Trophoblast cell (in vitro differentiated cells and primary cell): ENCODE results near the gene FASTK.

ENCODE experiments used
- DNase-seq, 2 donors: peaks; one replicate each; pipeline ENCODE4 v3.0.0-alpha.2; 2016
- H2AFZ ChIP-seq: 2 replicates; pipeline ENCODE4 v1.6.1; 2013; ENCODE audit warnings: low read length, moderate library complexity, mild to moderate bottlenecking; ENCODE audit not compliant: insufficient read depth, poor library complexity
- H2AK5ac ChIP-seq: 2 replicates; pipeline ENCODE4 v1.6.1; 2013; ENCODE audit warnings: mild to moderate bottlenecking, low read length
- H2BK120ac ChIP-seq: 2 replicates; pipeline ENCODE4 v1.6.1; 2013; ENCODE audit warnings: low read length, mild to moderate bottlenecking, moderate library complexity; ENCODE audit not compliant: insufficient read depth, poor library complexity
- H2BK12ac ChIP-seq: 2 replicates; pipeline ENCODE4 v1.6.1; 2013; ENCODE audit warnings: mild to moderate bottlenecking, low read length, moderate library complexity
- H2BK5ac ChIP-seq: 2 replicates; pipeline ENCODE4 v1.6.1; 2013; ENCODE audit warnings: low read length, low read depth, moderate library complexity, mild to moderate bottlenecking; ENCODE audit not compliant: poor library complexity
- H3K14ac ChIP-seq: 2 replicates; pipeline ENCODE4 v1.6.1; 2013; ENCODE audit warnings: mild to moderate bottlenecking, low read length
- H3K18ac ChIP-seq: 2 replicates; pipeline ENCODE4 v1.6.1; 2013; ENCODE audit warnings: mild to moderate bottlenecking, low read length
- H3K23ac ChIP-seq: 2 replicates; pipeline ENCODE4 v1.6.1; 2013; ENCODE audit warnings: low read length
- H3K27ac ChIP-seq: 2 replicates; pipeline ENCODE4 v1.5.1; 2013; ENCODE audit warnings: low read depth, mild to moderate bottlenecking, inconsistent platforms, low read length, moderate library complexity
- H3K27me3 ChIP-seq: 2 replicates; pipeline ENCODE4 v1.6.1; 2013; ENCODE audit warnings: inconsistent platforms, mild to moderate bottlenecking, low read length, moderate library complexity; ENCODE audit not compliant: insufficient read depth
- H3K36me3 ChIP-seq, 2 experiments: 1 replicate in 1 of 2; 2 replicates in 1 of 2; pipeline ENCODE4 v1.6.1; 2013; ENCODE audit warnings: low read length in 2 of 2, mild to moderate bottlenecking in 2 of 2, moderate library complexity in 1 of 2; ENCODE audit not compliant: insufficient read depth in 2 of 2, control insufficient read depth in 1 of 2
- H3K4ac ChIP-seq: 2 replicates; pipeline ENCODE4 v1.6.1; 2013; ENCODE audit warnings: low read depth, mild to moderate bottlenecking, low read length, moderate library complexity
- H3K4me1 ChIP-seq, 2 experiments: 1 replicate in 1 of 2; 2 replicates in 1 of 2; pipeline ENCODE4 v1.6.1; 2013; ENCODE audit warnings: low read length in 2 of 2, mild to moderate bottlenecking in 2 of 2, moderate library complexity in 1 of 2; ENCODE audit not compliant: insufficient read depth in 2 of 2, control insufficient read depth in 1 of 2
- H3K4me2 ChIP-seq: 2 replicates; pipeline ENCODE4 v1.6.1; 2013; ENCODE audit warnings: inconsistent platforms, mild to moderate bottlenecking, low read length, moderate library complexity
- H3K4me3 ChIP-seq: 2 replicates; pipeline ENCODE4 v1.5.1; 2013; ENCODE audit warnings: mild to moderate bottlenecking, low read depth, low read length, inconsistent platforms
- H3K79me1 ChIP-seq: one replicate; pipeline ENCODE4 v1.6.1; 2013; ENCODE audit warnings: low read length
- H3K79me2 ChIP-seq: 2 replicates; pipeline ENCODE4 v1.6.1; 2013; ENCODE audit warnings: low read length, mild to moderate bottlenecking; ENCODE audit not compliant: control insufficient read depth, insufficient read depth, poor library complexity
- H3K9ac ChIP-seq: 2 replicates; pipeline ENCODE4 v1.6.1; 2013; ENCODE audit warnings: mild to moderate bottlenecking, low read length
- H3K9me3 ChIP-seq: 2 replicates; pipeline ENCODE4 v1.6.1; 2013; ENCODE audit warnings: low read depth, mild to moderate bottlenecking, control low read depth, inconsistent platforms, low read length; ENCODE audit not compliant: insufficient read depth
- H4K12ac ChIP-seq: 2 replicates; pipeline ENCODE4 v1.6.1; 2013; ENCODE audit warnings: low read depth, mild to moderate bottlenecking, low read length, moderate library complexity
- H4K8ac ChIP-seq: 2 replicates; pipeline ENCODE4 v1.6.1; 2013; ENCODE audit warnings: low read depth, mild to moderate bottlenecking, low read length, moderate library complexity
- H4K91ac ChIP-seq: one replicate; pipeline ENCODE4 v1.6.1; 2013; ENCODE audit warnings: low read depth, mild to moderate bottlenecking, low read length, moderate library complexity
- WGBS: extraction: QIAGEN DNeasy Blood & Tissue Kit; methylation state at CpG from one replicate; pipeline ENCODE4 v1.1.7; 2013; ENCODE audit warnings: missing lambda C conversion rate; ENCODE audit not compliant: insufficient read length, insufficient coverage; ENCODE audit errors: extremely low coverage; 5-methylcytosine and 5-hydroxymethylcytosine counted together

Gene FASTK

GRCh38 chr7:151117565-151117964 lies 37.0 kb upstream of the FASTK start:
- no peak overlapping the region for H2AFZ ChIP-seq
- H3K79me2 ChIP-seq = peaks cover 23% of the 10 kb centered on the region
- no peak for DNase-seq
- no peak overlapping the region for H3K23ac ChIP-seq
- H3K27ac ChIP-seq = no peak overlapping the region
- H3K27me3 ChIP-seq = no peaks in the 10 kb centered on the region
- no peak overlapping the region for H3K18ac ChIP-seq
- H4K8ac ChIP-seq = no peak overlapping the region
- H3K4me1 ChIP-seq = peaks cover 23 to 29% of the 10 kb centered on the region in 2 experiments
- H3K9ac ChIP-seq = no peak overlapping the region
- no peak overlapping the region for H3K4me2 ChIP-seq
- peaks cover 23% of the 10 kb centered on the region for H3K79me1 ChIP-seq
- no CpG with 5 or more reads among the region's 12 CpGs for WGBS
- H3K36me3 ChIP-seq = peaks cover 61% of the 10 kb centered on the region in 2 experiments
- H4K91ac ChIP-seq = no peak overlapping the region
- H3K4me3 ChIP-seq = no peak overlapping the region
- no peak overlapping the region for H2BK5ac ChIP-seq
- H3K9me3 ChIP-seq = no peaks in the 10 kb centered on the region
- no peak overlapping the region for H2BK12ac ChIP-seq
- peak overlapping the region; percentile 16 for H3K4ac ChIP-seq
- no peak overlapping the region for H2BK120ac ChIP-seq
- H2AK5ac ChIP-seq = no peak overlapping the region
- H4K12ac ChIP-seq = no peak overlapping the region
- no peak overlapping the region for H3K14ac ChIP-seq

- Histone ChIP-seq H3K23ac (no peak overlapping the region), H3K9ac (no peak overlapping the region), H4K12ac (no peak overlapping the region), H2AK5ac (no peak overlapping the region), H3K79me1 (peaks cover 23% of the 10 kb centered on the region), H3K4me2 (peak overlapping the region; percentile 84), H3K9me3 (no peaks in the 10 kb centered on the region), H2BK5ac (no peak overlapping the region), H3K4me3 (no peak overlapping the region), H3K27me3 (no peaks in the 10 kb centered on the region), H3K27ac (no peak overlapping the region), H3K14ac (peak overlapping the region; percentile 0), H4K8ac (no peak overlapping the region), H3K36me3 (peaks cover 53 to 54% of the 10 kb centered on the region in 2 experiments), H3K4ac (peak overlapping the region; percentile 17), H2AFZ (no peak overlapping the region), H3K18ac (peak overlapping the region; percentile 26), H2BK120ac (no peak overlapping the region), H3K4me1 (peaks cover 23 to 31% of the 10 kb centered on the region in 2 experiments), H2BK12ac (no peak overlapping the region), H4K91ac (no peak overlapping the region), H3K79me2 (peaks cover 23% of the 10 kb centered on the region)
- no peak for DNase-seq
- WGBS = no CpG with 5 or more reads among the region's 27 CpGs
Observed at GRCh38 chr7:151116603-151117440, 36.2 kb upstream of the FASTK start.

- Histone ChIP-seq H2BK5ac (peak overlapping the region; percentile 37), H3K14ac (peak overlapping the region; percentile 36), H2AFZ (no peak overlapping the region), H2BK120ac (peak overlapping the region; percentile 9), H3K18ac (peak overlapping the region; percentile 62), H3K9me3 (no peaks in the 10 kb centered on the region), H4K8ac (peak overlapping the region; percentile 7), H4K12ac (no peak overlapping the region), H3K36me3 (peaks cover 45% of the 10 kb centered on the region in 2 experiments), H2BK12ac (no peak overlapping the region), H3K23ac (no peak overlapping the region), H3K27ac (peak overlapping the region; percentile 100), H3K4me3 (peak overlapping the region; percentile 80), H3K4me1 (peaks cover 26 to 33% of the 10 kb centered on the region in 2 experiments), H4K91ac (peak overlapping the region; percentile 97), H3K79me1 (peaks cover 24% of the 10 kb centered on the region), H2AK5ac (peak overlapping the region; percentile 3), H3K9ac (peak overlapping the region; percentile 87), H3K79me2 (peaks cover 25% of the 10 kb centered on the region), H3K27me3 (no peaks in the 10 kb centered on the region), H3K4me2 (peak overlapping the region; percentile 84), H3K4ac (peak overlapping the region; percentile 17)
- DNase-seq = peak in 1 of 2 donors; percentile 6
- no CpG with 5 or more reads among the region's 14 CpGs for WGBS
Observed at GRCh38 chr7:151115836-151116418, 35.3 kb upstream of the FASTK start.

DNA sequence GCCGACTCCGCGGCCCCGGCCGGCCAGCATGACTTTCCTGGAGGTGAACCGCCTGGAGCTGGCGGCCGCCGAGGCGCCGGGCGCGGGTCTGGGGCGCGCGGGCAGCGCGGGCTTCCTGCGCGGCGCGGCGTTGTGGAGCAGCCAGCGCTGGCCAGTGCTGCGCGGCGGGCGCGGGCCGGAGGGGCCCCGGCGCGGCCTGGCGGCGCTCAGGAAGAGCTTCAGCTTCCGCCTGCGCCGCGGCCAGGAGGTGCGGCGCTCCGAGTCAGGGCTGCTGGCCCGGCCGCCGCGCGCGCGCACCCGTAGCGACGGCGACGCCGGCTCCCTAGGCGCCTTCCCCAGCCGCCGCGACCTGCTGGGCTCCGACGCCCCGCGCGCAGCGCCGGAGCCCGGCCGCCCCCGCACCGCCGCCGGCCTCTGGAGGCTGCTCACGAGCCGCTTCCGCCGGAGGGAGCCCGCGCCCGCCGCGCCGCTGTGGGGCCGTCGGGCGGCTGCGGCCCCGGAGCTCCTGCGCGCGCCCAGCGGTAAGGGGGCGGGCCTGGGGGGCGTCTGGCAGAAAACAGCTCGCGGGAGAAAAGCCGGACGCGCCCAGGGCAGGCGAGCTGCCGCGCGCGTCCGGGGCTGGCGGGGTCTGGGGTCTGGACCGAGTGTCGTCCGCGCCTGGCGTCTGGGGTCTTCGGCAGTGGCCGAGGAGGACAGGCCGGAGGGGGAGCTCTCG lies 34.7 kb upstream of the FASTK start:
- Histone ChIP-seq H3K4me3 (peak overlapping the region; percentile 80), H3K23ac (no peak overlapping the region), H3K18ac (peak overlapping the region; percentile 62), H3K79me2 (peaks cover 25% of the 10 kb centered on the region), H3K27ac (peak overlapping the region; percentile 100), H3K14ac (peak overlapping the region; percentile 36), H4K91ac (peak overlapping the region; percentile 97), H3K4me1 (peaks cover 26 to 33% of the 10 kb centered on the region in 2 experiments), H3K27me3 (no peaks in the 10 kb centered on the region), H3K9ac (peak overlapping the region; percentile 87), H2BK120ac (peak overlapping the region; percentile 9), H3K79me1 (peaks cover 24% of the 10 kb centered on the region), H4K8ac (peak overlapping the region; percentile 33), H3K4ac (peak overlapping the region; percentile 22), H3K4me2 (peak overlapping the region; percentile 84), H2BK5ac (peak overlapping the region; percentile 60), H4K12ac (peak overlapping the region; percentile 19), H3K36me3 (peaks cover 38% of the 10 kb centered on the region in 2 experiments), H2AFZ (peak overlapping the region; percentile 12), H2BK12ac (no peak overlapping the region), H2AK5ac (peak overlapping the region; percentile 3), H3K9me3 (no peaks in the 10 kb centered on the region)
- peak in 1 of 2 donors; percentile 43 for DNase-seq
- no CpG with 5 or more reads among the region's 114 CpGs for WGBS
